GM12891 (cell line): ENCODE results near the gene STRIP2.

Experiments
- PAX5 ChIP-seq: IDR thresholded peaks from 2 replicates; pipeline ENCODE4 v1.6.1; 2011; ENCODE audit warnings: low read length, moderate library complexity, mild to moderate bottlenecking; ENCODE audit not compliant: insufficient read depth, severe bottlenecking
- POLR2A ChIP-seq: IDR thresholded peaks from 2 replicates; pipeline ENCODE4 v1.6.1; 2011; ENCODE audit warnings: low read depth, low read length, control low read depth
- TAF1 ChIP-seq: IDR thresholded peaks from 2 replicates; pipeline ENCODE4 v1.6.1; 2011; ENCODE audit warnings: low read depth, low read length, control low read depth

DNA sequence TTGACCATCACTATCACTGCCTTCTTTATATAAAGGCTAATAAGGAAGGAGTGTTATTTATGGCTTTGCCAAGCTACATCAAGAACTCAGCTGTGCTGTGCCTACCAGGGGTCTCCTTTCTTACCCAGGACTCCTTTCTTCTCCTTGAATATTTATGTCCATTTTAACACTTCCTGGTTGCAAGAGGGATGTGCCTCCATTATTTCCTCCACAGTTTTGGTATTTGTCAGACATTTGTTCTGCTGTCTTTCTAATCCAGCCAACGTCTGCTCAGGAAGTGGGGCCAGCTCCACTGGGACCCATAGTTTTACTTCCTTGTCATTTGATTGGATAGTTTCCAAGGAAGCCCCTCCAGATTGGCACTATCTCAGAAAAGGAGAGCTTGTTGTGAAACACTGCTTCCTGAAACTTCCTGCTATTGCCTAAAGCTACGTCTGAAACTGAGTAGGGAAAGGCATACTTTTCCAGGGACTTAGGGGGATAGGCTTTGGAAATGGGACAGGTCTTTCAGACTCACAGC, 6.6 kb upstream of the STRIP2 start:
- no peak for TF ChIP-seq PAX5
- no peak for TF ChIP-seq POLR2A
- TF ChIP-seq TAF1, result no peak
